K562 (cell line): ENCODE measurements around the gene SDF4. TPM values are rescaled to one million over a fixed set of nuclear protein-coding genes. Genes with fewer than 3 reads are reported as not detected.

Experiments used
- ARHGAP35 ChIP-seq: fragments of 450-650 bp; IDR thresholded peaks from 2 replicates; pipeline ENCODE4 v1.6.1; 2018; ENCODE audit not compliant: partially characterized antibody
- CC2D1A ChIP-seq: fragments of 450-650 bp; IDR thresholded peaks from 2 replicates; pipeline ENCODE4 v1.6.1; 2017; ENCODE audit warnings: mild to moderate bottlenecking
- FOXJ3 ChIP-seq: sonication (generic); formaldehyde crosslinking; IDR thresholded peaks from 2 replicates; pipeline ENCODE4 v1.4.0; 2020; ENCODE audit warnings: mild to moderate bottlenecking, missing genetic modification reagents
- FOXK2 ChIP-seq, 2 experiments: fragments of 450-650 bp; IDR thresholded peaks in 1 of 2; conservative IDR thresholded peaks in 1 of 2; 2 replicates each; pipeline ENCODE4 v1.6.1; 2016; ENCODE audit warnings: low read depth in 2 of 2, mild to moderate bottlenecking in 1 of 2
- MBD2 ChIP-seq: sonication (generic); IDR thresholded peaks from 2 replicates; pipeline ENCODE4 v1.6.1; 2016; ENCODE audit warnings: low read depth, borderline replicate concordance
- MECOM ChIP-seq: fragments of 250-450 bp; sonication (Bioruptor Pico); IDR thresholded peaks from 2 replicates; pipeline ENCODE4 v1.8.0; 2022; ENCODE audit warnings: inconsistent platforms
- NELFE ChIP-seq: IDR thresholded peaks from 2 replicates; pipeline ENCODE4 v1.6.1; 2011; ENCODE audit warnings: mild to moderate bottlenecking; ENCODE audit not compliant: insufficient read depth, insufficient read length
- NEUROD1 ChIP-seq: fragments of 150-350 bp; IDR thresholded peaks from 2 replicates; pipeline ENCODE4 v1.6.1; 2014; ENCODE audit warnings: borderline replicate concordance, low read length, low read depth; ENCODE audit not compliant: partially characterized antibody
- PHB ChIP-seq: fragments of 250-450 bp; sonication (Bioruptor Pico); IDR thresholded peaks from 2 replicates; pipeline ENCODE4 v1.5.0; 2021
- POLR2AphosphoS5 ChIP-seq: IDR thresholded peaks from 2 replicates; pipeline ENCODE4 v1.6.1; 2011; ENCODE audit warnings: mild to moderate bottlenecking, low read depth, low read length, moderate library complexity; ENCODE audit not compliant: control insufficient read depth, insufficient read depth
- POLR2B ChIP-seq: fragments of 450-650 bp; IDR thresholded peaks from 2 replicates; pipeline ENCODE4 v1.6.1; 2018; ENCODE audit warnings: low read depth; ENCODE audit not compliant: partially characterized antibody
- SETDB1 ChIP-seq: IDR thresholded peaks from one replicate; pipeline ENCODE4 v1.6.1; 2012; ENCODE audit warnings: low read length, control low read depth, inconsistent platforms
- STAT5A ChIP-seq: IDR thresholded peaks from 2 replicates; pipeline ENCODE4 v1.6.1; 2012; ENCODE audit warnings: low read length, inconsistent platforms, borderline replicate concordance
- ZC3H11A ChIP-seq: IDR thresholded peaks from 2 replicates; pipeline ENCODE4 v1.6.1; 2012; ENCODE audit warnings: low read depth, low read length, improper control_type of control experiment
- ZNF175 ChIP-seq: fragments of 200-800 bp; sonication (Bioruptor generic); IDR thresholded peaks from 2 replicates; pipeline ENCODE4 v1.6.1; 2016; ENCODE audit warnings: low read depth, mild to moderate bottlenecking, missing genetic modification characterization, missing compliant biosample characterization
- ZSCAN29 ChIP-seq: fragments of 450-650 bp; IDR thresholded peaks from 2 replicates; pipeline ENCODE4 v1.6.1; 2017
- polyA plus RNA-seq, 8 experiments: library from polyadenylated mRNA; depleted of rRNA in 4 of 8; stranded (reverse) in 5 of 8; unstranded in 3 of 8; fragments of >200 nt; fragmentation: Nextera tagmentation in 2 of 8; fragmentation: Illumina TruSeq in 1 of 8; extraction: Ambion mirVana in 2 of 8; extraction: Trizol in 1 of 8; gene quantifications; 2 replicates each; pipeline versions ENCODE4 v1.2.1 to v1.2.3, GENCODE V29; 2011 to 2014; ENCODE audit warnings: inconsistent platforms in 1 of 8, missing spikeins in 1 of 8
- total RNA-seq, 7 experiments: library from RNA; depleted of rRNA in 6 of 7; stranded (reverse); fragments of >200 nt in 6 of 7; fragmentation: Illumina TruSeq in 2 of 7; extraction: Trizol in 2 of 7; gene quantifications; 2 replicates each; pipeline versions ENCODE4 v1.2.1 to v1.2.3, GENCODE V29; 2011 to 2021; ENCODE audit warnings: low replicate concordance in 1 of 7
- TF ChIP-seq, protein P1 (sequence below): fragments of 450-650 bp; formaldehyde crosslinking; IDR thresholded peaks from 2 replicates; pipeline ENCODE4 v1.4.0; 2020; ENCODE audit warnings: mild to moderate bottlenecking, moderate library complexity
- TF ChIP-seq, protein P2 (sequence below), 3 experiments: fragments of 200-800 bp in 1 of 3; fragments of 250-450 bp in 1 of 3; fragments of 450-650 bp in 1 of 3; sonication (Bioruptor Pico) in 1 of 3; sonication (Bioruptor generic) in 1 of 3; formaldehyde crosslinking in 1 of 3; IDR thresholded peaks; 2 replicates each; pipeline versions ENCODE4 v1.6.1 to v1.8.0; 2016 to 2022; ENCODE audit warnings: mild to moderate bottlenecking in 2 of 3, missing genetic modification characterization in 2 of 3, missing compliant biosample characterization in 1 of 3, moderate library complexity in 1 of 3
- TF ChIP-seq, protein P3 (sequence below): sonication (generic); formaldehyde crosslinking; IDR thresholded peaks from 2 replicates; pipeline ENCODE4 v1.8.1; 2022; ENCODE audit warnings: missing genetic modification reagents
- TF ChIP-seq, protein P4 (sequence below): sonication (generic); formaldehyde crosslinking; IDR thresholded peaks from 2 replicates; pipeline ENCODE4 v1.8.1; 2023; ENCODE audit warnings: mild to moderate bottlenecking, missing genetic modification reagents

SDF4 gene
- total and polyA plus RNA-seq, 9 of the 15 experiments (the other 6 are each of a cell fraction or from before 2014, with no cell fraction given): 0.35 to 160 (median 65.2) TPM

DNA sequence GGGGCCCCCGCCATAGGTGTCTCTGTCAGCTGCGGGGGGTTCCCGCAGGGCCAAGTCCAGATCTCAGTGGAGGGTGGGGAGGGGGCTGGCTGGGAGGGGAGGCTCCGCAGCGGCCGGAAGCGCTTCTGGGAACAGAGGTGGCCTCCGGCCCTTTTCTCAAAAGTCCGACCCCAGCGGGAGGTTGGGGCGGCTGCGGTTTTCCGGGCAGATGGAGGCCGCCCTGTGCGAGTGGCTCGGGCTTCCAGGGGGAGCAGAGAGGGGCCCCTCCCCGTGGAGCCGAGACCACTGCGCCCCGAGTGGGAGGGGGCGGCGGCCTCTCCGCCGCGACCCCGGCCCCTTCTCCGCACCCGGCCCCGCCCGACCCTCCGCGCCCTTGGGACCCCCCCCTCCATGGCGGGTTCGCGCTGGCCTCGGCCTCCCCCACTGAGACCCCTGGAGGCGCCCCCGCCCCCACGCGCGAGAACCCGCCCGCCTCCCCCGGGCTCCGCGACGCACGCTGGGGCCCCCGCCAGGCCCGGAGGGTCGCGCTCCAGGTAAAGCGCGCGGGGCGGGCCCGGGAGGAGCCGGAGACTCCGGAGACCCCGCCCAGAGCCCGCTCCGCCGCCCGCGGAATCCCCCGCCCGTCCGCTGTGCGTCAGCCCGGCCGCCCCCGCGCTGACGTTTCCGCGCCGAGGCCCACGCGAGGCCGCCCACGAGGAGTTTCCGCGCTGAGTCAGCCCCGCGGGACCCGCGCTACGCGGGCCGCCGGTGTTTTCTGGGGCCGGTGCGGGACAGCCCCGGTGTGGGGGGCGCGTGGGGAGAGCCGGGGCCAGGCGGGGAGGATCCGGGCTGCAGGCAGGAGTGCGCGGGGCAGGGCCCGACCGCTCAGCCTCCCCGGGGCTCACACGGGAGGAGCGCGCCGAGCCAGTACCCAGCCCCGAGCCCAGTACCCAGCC, 30.7 kb downstream of the SDF4 start (continued):
- TF ChIP-seq PHB (CRISPR knock-in tag): no peak
- TF ChIP-seq NELFE: no peak
- no peak for TF ChIP-seq ZC3H11A
- no peak for TF ChIP-seq CC2D1A
- no peak for TF ChIP-seq MBD2
- TF ChIP-seq, protein P1, sequence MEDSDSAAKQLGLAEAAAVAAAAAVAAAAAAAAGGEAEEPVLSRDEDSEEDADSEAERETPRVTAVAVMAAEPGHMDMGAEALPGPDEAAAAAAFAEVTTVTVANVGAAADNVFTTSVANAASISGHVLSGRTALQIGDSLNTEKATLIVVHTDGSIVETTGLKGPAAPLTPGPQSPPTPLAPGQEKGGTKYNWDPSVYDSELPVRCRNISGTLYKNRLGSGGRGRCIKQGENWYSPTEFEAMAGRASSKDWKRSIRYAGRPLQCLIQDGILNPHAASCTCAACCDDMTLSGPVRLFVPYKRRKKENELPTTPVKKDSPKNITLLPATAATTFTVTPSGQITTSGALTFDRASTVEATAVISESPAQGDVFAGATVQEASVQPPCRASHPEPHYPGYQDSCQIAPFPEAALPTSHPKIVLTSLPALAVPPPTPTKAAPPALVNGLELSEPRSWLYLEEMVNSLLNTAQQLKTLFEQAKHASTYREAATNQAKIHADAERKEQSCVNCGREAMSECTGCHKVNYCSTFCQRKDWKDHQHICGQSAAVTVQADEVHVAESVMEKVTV (CRISPR knock-in tag): no peak
- peak; percentile 37 for TF ChIP-seq NEUROD1
- TF ChIP-seq, protein P2, sequence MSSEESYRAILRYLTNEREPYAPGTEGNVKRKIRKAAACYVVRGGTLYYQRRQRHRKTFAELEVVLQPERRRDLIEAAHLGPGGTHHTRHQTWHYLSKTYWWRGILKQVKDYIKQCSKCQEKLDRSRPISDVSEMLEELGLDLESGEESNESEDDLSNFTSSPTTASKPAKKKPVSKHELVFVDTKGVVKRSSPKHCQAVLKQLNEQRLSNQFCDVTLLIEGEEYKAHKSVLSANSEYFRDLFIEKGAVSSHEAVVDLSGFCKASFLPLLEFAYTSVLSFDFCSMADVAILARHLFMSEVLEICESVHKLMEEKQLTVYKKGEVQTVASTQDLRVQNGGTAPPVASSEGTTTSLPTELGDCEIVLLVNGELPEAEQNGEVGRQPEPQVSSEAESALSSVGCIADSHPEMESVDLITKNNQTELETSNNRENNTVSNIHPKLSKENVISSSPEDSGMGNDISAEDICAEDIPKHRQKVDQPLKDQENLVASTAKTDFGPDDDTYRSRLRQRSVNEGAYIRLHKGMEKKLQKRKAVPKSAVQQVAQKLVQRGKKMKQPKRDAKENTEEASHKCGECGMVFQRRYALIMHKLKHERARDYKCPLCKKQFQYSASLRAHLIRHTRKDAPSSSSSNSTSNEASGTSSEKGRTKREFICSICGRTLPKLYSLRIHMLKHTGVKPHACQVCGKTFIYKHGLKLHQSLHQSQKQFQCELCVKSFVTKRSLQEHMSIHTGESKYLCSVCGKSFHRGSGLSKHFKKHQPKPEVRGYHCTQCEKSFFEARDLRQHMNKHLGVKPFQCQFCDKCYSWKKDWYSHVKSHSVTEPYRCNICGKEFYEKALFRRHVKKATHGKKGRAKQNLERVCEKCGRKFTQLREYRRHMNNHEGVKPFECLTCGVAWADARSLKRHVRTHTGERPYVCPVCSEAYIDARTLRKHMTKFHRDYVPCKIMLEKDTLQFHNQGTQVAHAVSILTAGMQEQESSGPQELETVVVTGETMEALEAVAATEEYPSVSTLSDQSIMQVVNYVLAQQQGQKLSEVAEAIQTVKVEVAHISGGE (CRISPR knock-in tag; IDR thresholded peaks at IDR 0.05): no peak
- no peak for TF ChIP-seq SETDB1
- TF ChIP-seq STAT5A: no peak
- TF ChIP-seq FOXK2 (conservative IDR thresholded peaks at IDR 0.05 in 1 of 2, IDR thresholded peaks at IDR 0.05 in 1 of 2; ENCODE audit: low read depth in 2 of 2): no peak
- no peak for TF ChIP-seq POLR2AphosphoS5
- no peak for TF ChIP-seq ZSCAN29
- TF ChIP-seq MECOM (CRISPR knock-in tag): no peak
- TF ChIP-seq POLR2B: no peak
- no peak for TF ChIP-seq ARHGAP35
- TF ChIP-seq FOXJ3 (CRISPR knock-in tag): no peak
- TF ChIP-seq, protein P3, sequence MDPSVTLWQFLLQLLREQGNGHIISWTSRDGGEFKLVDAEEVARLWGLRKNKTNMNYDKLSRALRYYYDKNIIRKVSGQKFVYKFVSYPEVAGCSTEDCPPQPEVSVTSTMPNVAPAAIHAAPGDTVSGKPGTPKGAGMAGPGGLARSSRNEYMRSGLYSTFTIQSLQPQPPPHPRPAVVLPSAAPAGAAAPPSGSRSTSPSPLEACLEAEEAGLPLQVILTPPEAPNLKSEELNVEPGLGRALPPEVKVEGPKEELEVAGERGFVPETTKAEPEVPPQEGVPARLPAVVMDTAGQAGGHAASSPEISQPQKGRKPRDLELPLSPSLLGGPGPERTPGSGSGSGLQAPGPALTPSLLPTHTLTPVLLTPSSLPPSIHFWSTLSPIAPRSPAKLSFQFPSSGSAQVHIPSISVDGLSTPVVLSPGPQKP (CRISPR knock-in tag): no peak
- TF ChIP-seq, protein P4, sequence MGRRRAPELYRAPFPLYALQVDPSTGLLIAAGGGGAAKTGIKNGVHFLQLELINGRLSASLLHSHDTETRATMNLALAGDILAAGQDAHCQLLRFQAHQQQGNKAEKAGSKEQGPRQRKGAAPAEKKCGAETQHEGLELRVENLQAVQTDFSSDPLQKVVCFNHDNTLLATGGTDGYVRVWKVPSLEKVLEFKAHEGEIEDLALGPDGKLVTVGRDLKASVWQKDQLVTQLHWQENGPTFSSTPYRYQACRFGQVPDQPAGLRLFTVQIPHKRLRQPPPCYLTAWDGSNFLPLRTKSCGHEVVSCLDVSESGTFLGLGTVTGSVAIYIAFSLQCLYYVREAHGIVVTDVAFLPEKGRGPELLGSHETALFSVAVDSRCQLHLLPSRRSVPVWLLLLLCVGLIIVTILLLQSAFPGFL: no peak
- peak; percentile 61; the same call in 1 of the 2 replicates for TF ChIP-seq ZNF175 (CRISPR knock-in tag)
